ENCODE data around the gene TNFSF10.

Gene TNFSF10

GRCh38 chr3:172551874-172552273, 28.6 kb upstream of the TNFSF10 start:
- TF ChIP-seq FOXP2 (optimal IDR thresholded peaks at IDR 0.05; ENCODE audit: borderline replicate concordance, extremely low read depth, extremely low read length, insufficient read depth) (no peak), SIN3A (IDR thresholded peaks at IDR 0.05; ENCODE audit: borderline replicate concordance, insufficient read depth, low read length) (no peak), TAF1 (IDR thresholded peaks at IDR 0.05; ENCODE audit: borderline replicate concordance, insufficient read depth, low read length) (no peak), POLR2AphosphoS5 (IDR thresholded peaks at IDR 0.05; ENCODE audit: low read depth, low read length) (no peak), REST (IDR thresholded peaks at IDR 0.05; ENCODE audit: insufficient read depth in 1 of 2, low read depth in 2 of 2, low read length in 2 of 2) (no peak)

- no peak for TF ChIP-seq FOXP2 (optimal IDR thresholded peaks at IDR 0.05; ENCODE audit: borderline replicate concordance, extremely low read depth, extremely low read length, insufficient read depth)
- no peak for TF ChIP-seq POLR2AphosphoS5 (IDR thresholded peaks at IDR 0.05; ENCODE audit: low read depth, low read length)
Observed at GRCh38 chr3:172550347-172550943, 27.2 kb upstream of the TNFSF10 start.

GRCh38 chr3:172549144-172549543, 25.9 kb upstream of the TNFSF10 start:
- TF ChIP-seq SIN3A (IDR thresholded peaks at IDR 0.05; ENCODE audit: borderline replicate concordance, insufficient read depth, low read length) (no peak), TAF1 (IDR thresholded peaks at IDR 0.05; ENCODE audit: borderline replicate concordance, insufficient read depth, low read length) (no peak), FOXP2 (optimal IDR thresholded peaks at IDR 0.05; ENCODE audit: borderline replicate concordance, extremely low read depth, extremely low read length, insufficient read depth) (no peak), POLR2AphosphoS5 (IDR thresholded peaks at IDR 0.05; ENCODE audit: low read depth, low read length) (no peak), REST (IDR thresholded peaks at IDR 0.05; ENCODE audit: insufficient read depth in 1 of 2, low read depth in 2 of 2, low read length in 2 of 2) (no peak)

- TF ChIP-seq SIN3A (IDR thresholded peaks at IDR 0.05; ENCODE audit: borderline replicate concordance, insufficient read depth, low read length), result no peak
- no peak for TF ChIP-seq REST (IDR thresholded peaks at IDR 0.05; ENCODE audit: insufficient read depth in 1 of 2, low read depth in 2 of 2, low read length in 2 of 2)
- no peak for TF ChIP-seq POLR2AphosphoS5 (IDR thresholded peaks at IDR 0.05; ENCODE audit: low read depth, low read length)
- TF ChIP-seq FOXP2 (optimal IDR thresholded peaks at IDR 0.05; ENCODE audit: borderline replicate concordance, extremely low read depth, extremely low read length, insufficient read depth), result no peak
- no peak for TF ChIP-seq TAF1 (IDR thresholded peaks at IDR 0.05; ENCODE audit: borderline replicate concordance, insufficient read depth, low read length)
Observed at GRCh38 chr3:172546628-172547214, 23.5 kb upstream of the TNFSF10 start.

GRCh38 chr3:172546105-172546504, 22.9 kb upstream of the TNFSF10 start:
- TF ChIP-seq SIN3A (IDR thresholded peaks at IDR 0.05; ENCODE audit: borderline replicate concordance, insufficient read depth, low read length) (no peak), TAF1 (IDR thresholded peaks at IDR 0.05; ENCODE audit: borderline replicate concordance, insufficient read depth, low read length) (no peak), FOXP2 (optimal IDR thresholded peaks at IDR 0.05; ENCODE audit: borderline replicate concordance, extremely low read depth, extremely low read length, insufficient read depth) (no peak), POLR2AphosphoS5 (IDR thresholded peaks at IDR 0.05; ENCODE audit: low read depth, low read length) (no peak)

- TF ChIP-seq FOXP2 (optimal IDR thresholded peaks at IDR 0.05; ENCODE audit: borderline replicate concordance, extremely low read depth, extremely low read length, insufficient read depth) (no peak), POLR2AphosphoS5 (IDR thresholded peaks at IDR 0.05; ENCODE audit: low read depth, low read length) (no peak), REST (IDR thresholded peaks at IDR 0.05; ENCODE audit: insufficient read depth in 1 of 2, low read depth in 2 of 2, low read length in 2 of 2) (no peak), SIN3A (IDR thresholded peaks at IDR 0.05; ENCODE audit: borderline replicate concordance, insufficient read depth, low read length) (no peak), TAF1 (IDR thresholded peaks at IDR 0.05; ENCODE audit: borderline replicate concordance, insufficient read depth, low read length) (no peak)
Observed at GRCh38 chr3:172544404-172544803, 21.2 kb upstream of the TNFSF10 start.
